HL-60 (cell line): ENCODE results near the gene TAAR1.

ENCODE experiments used
- DNase-seq, 2 experiments: peaks; one replicate each; pipeline ENCODE4 v3.0.0-alpha.2; 2010 to 2020; ENCODE audit warnings: low read depth in 1 of 2, low spot score in 1 of 2
- H3K27ac ChIP-seq: fragments of 250-450 bp; sonication (Bioruptor Pico); replicated peaks from 2 replicates; pipeline ENCODE4 v1.5.1; 2020; ENCODE audit warnings: mild to moderate bottlenecking, moderate library complexity
- H3K27me3 ChIP-seq: fragments of 250-450 bp; sonication (Bioruptor Pico); 2 replicates; pipeline ENCODE4 v1.5.1; 2021; ENCODE audit warnings: mild to moderate bottlenecking, moderate library complexity; ENCODE audit not compliant: insufficient read depth, poor library complexity, severe bottlenecking
- H3K4me3 ChIP-seq: replicated peaks from 2 replicates; pipeline ENCODE4 v1.5.1; 2011; ENCODE audit warnings: mild to moderate bottlenecking, control low read depth, low read length; ENCODE audit not compliant: insufficient read depth
- CTCF ChIP-seq: IDR thresholded peaks from one replicate; pipeline ENCODE4 v1.5.1; 2011; ENCODE audit warnings: low read length, control low read depth, inconsistent platforms; ENCODE audit not compliant: insufficient read depth
- GABPA ChIP-seq: IDR thresholded peaks from 2 replicates; pipeline ENCODE4 v1.6.1; 2012; ENCODE audit warnings: low read depth
- POLR2AphosphoS5 ChIP-seq: IDR thresholded peaks from 2 replicates; pipeline ENCODE4 v1.6.1; 2012; ENCODE audit warnings: low read depth
- REST ChIP-seq: IDR thresholded peaks from 2 replicates; pipeline ENCODE4 v1.6.1; 2012; ENCODE audit warnings: low read depth; ENCODE audit not compliant: insufficient replicate concordance
- SPI1 ChIP-seq: IDR thresholded peaks from 2 replicates; pipeline ENCODE4 v1.6.1; 2012; ENCODE audit warnings: low read depth, mild to moderate bottlenecking, borderline replicate concordance

The TAAR1 gene

GRCh38 chr6:132634796-132635195 is 24.2 kb downstream of the TAAR1 start:
- TF ChIP-seq POLR2AphosphoS5 (no peak), SPI1 (no peak), GABPA (no peak), REST (no peak), CTCF (no peak)
- no peak overlapping the region for H3K4me3 ChIP-seq
- H3K27ac ChIP-seq, result no peak overlapping the region
- no peak for DNase-seq
- no peaks in the 10 kb centered on the region for H3K27me3 ChIP-seq

- Histone ChIP-seq H3K27me3 (no peaks in the 10 kb centered on the region), H3K27ac (no peak overlapping the region), H3K4me3 (no peak overlapping the region)
- no peak for TF ChIP-seq GABPA
- TF ChIP-seq POLR2AphosphoS5, result no peak
- no peak for TF ChIP-seq SPI1
- TF ChIP-seq REST, result no peak
- TF ChIP-seq CTCF, result no peak
- DNase-seq, result no peak
Observed at GRCh38 chr6:132633362-132633761, 25.6 kb downstream of the TAAR1 start.

GRCh38 chr6:132624175-132624574 is 34.8 kb downstream of the TAAR1 start, which contains the start of gene TAAR2:
Gene TAAR2, minus strand, starts transcription at chr6:132624275. Its CDS starts 0 bp downstream, at chr6:132624275.
- Histone ChIP-seq H3K4me3 (no peak within 1 kb of the TSS), H3K27ac (no peak within 1 kb of the TSS), H3K27me3 (peaks cover 7% of the 10 kb centered on the region)
- TF ChIP-seq POLR2AphosphoS5, result no peak
- no peak for TF ChIP-seq CTCF
- TF ChIP-seq REST, result no peak
- TF ChIP-seq SPI1, result no peak
- TF ChIP-seq GABPA, result no peak
- no peak for DNase-seq
